Nephron progenitor cell (in vitro differentiated cells): ENCODE results near the gene TPR.

Experiments used
- DNase-seq: peaks from one replicate; pipeline ENCODE4 v3.0.0; 2021
- H3K27ac Mint-ChIP-seq: 2 replicates; pipeline ENCODE4 v1.8.0; 2021; ENCODE audit warnings: mild to moderate bottlenecking, moderate library complexity, mixed read lengths
- H3K27me3 Mint-ChIP-seq: 2 replicates; pipeline ENCODE4 v1.8.0; 2021; ENCODE audit warnings: mild to moderate bottlenecking, low read depth, mixed read lengths; ENCODE audit not compliant: poor library complexity
- H3K36me3 Mint-ChIP-seq: 2 replicates; pipeline ENCODE4 v1.8.0; 2021; ENCODE audit warnings: low read depth, mixed read lengths
- H3K4me1 Mint-ChIP-seq: 2 replicates; pipeline ENCODE4 v1.8.0; 2021; ENCODE audit warnings: mixed read lengths
- H3K4me3 Mint-ChIP-seq: 2 replicates; pipeline ENCODE4 v1.8.0; 2021; ENCODE audit warnings: mild to moderate bottlenecking, moderate library complexity, mixed read lengths
- H3K9me3 Mint-ChIP-seq: 2 replicates; pipeline ENCODE4 v1.8.0; 2021; ENCODE audit warnings: mild to moderate bottlenecking, moderate library complexity, mixed read lengths
- TF ChIP-seq, protein P1 (sequence below): fragments of 200-600 bp; sonication (generic); IDR thresholded peaks from 2 replicates; pipeline ENCODE4 v1.5.0; 2021; ENCODE audit warnings: antibody characterized with exemption

The TPR gene

GRCh38 chr1:186299570-186299969 is 75.5 kb downstream of the TPR start:
- H3K4me3 Mint-ChIP-seq, result no peak overlapping the region
- H3K27ac Mint-ChIP-seq, result no peak overlapping the region
- H3K4me1 Mint-ChIP-seq, result no peaks in the 10 kb centered on the region
- H3K27me3 Mint-ChIP-seq, result no peaks in the 10 kb centered on the region
- no peak for DNase-seq
- H3K9me3 Mint-ChIP-seq, result no peaks in the 10 kb centered on the region
- TF ChIP-seq, protein P1, sequence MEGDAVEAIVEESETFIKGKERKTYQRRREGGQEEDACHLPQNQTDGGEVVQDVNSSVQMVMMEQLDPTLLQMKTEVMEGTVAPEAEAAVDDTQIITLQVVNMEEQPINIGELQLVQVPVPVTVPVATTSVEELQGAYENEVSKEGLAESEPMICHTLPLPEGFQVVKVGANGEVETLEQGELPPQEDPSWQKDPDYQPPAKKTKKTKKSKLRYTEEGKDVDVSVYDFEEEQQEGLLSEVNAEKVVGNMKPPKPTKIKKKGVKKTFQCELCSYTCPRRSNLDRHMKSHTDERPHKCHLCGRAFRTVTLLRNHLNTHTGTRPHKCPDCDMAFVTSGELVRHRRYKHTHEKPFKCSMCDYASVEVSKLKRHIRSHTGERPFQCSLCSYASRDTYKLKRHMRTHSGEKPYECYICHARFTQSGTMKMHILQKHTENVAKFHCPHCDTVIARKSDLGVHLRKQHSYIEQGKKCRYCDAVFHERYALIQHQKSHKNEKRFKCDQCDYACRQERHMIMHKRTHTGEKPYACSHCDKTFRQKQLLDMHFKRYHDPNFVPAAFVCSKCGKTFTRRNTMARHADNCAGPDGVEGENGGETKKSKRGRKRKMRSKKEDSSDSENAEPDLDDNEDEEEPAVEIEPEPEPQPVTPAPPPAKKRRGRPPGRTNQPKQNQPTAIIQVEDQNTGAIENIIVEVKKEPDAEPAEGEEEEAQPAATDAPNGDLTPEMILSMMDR, result no peak
- H3K36me3 Mint-ChIP-seq, result no peaks in the 10 kb centered on the region

DNA sequence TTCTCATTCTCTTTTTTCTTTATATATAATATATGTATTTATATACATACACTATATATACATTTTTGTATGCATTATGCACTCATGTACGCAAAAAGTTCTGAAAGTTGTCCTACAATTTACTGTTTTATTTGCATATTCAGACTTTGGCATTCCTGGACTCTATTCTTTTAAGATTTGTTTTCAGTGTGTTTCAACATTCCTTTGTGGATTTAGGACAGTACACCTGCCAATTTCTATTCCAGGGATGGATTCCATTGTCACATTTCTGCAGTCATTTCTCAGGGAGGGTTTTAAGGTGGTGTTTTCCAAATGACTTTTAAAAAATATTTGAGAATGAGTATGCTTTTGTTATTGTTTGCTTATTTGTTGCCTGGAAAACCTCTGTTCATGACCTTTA is 76.2 kb downstream of the TPR start:
- TF ChIP-seq, protein P1, result no peak
- Mint-ChIP-seq H3K4me1 (no peaks in the 10 kb centered on the region), H3K9me3 (no peaks in the 10 kb centered on the region), H3K4me3 (no peak overlapping the region), H3K27ac (no peak overlapping the region), H3K27me3 (no peaks in the 10 kb centered on the region), H3K36me3 (no peaks in the 10 kb centered on the region)
- no peak for DNase-seq

GRCh38 chr1:186297439-186298045 is 77.5 kb downstream of the TPR start:
- Mint-ChIP-seq H3K27me3 (no peaks in the 10 kb centered on the region), H3K4me1 (no peaks in the 10 kb centered on the region), H3K27ac (no peak overlapping the region), H3K9me3 (no peaks in the 10 kb centered on the region), H3K4me3 (no peak overlapping the region), H3K36me3 (no peaks in the 10 kb centered on the region)
- no peak for DNase-seq
- TF ChIP-seq, protein P1, result no peak

DNA sequence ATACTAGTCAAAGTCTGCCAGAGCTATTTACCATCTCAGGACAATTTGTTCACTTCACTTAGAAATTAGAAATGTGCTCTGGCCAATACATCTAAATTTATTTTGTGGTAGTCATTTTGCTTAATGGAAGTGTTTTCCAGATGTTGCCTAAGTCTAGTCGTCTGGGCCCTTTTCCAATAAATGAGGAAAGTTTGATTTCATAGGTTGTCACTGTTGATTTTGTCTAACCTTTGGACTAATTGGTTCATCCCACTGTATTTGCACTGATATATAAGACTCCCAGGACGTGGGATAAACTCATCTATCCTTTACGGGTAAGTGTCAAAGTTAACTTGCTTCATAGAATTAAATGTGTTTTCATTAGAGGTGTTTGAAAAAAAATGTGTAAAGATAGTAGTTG is 79.1 kb downstream of the TPR start, which contains the start of gene PRG4:
Gene PRG4, plus strand, starts transcription at position 300 of the 400 bp plus-strand sequence.
- no peak within 1 kb of the TSS for H3K27ac Mint-ChIP-seq
- TF ChIP-seq, protein P1, result no peak
- no peaks in the 10 kb centered on the region for H3K36me3 Mint-ChIP-seq
- no peaks in the 10 kb centered on the region for H3K9me3 Mint-ChIP-seq
- H3K4me3 Mint-ChIP-seq, result no peak within 1 kb of the TSS
- no peak for DNase-seq
- no peaks in the 10 kb centered on the region for H3K4me1 Mint-ChIP-seq
- no peaks in the 10 kb centered on the region for H3K27me3 Mint-ChIP-seq

- TF ChIP-seq, protein P1, result no peak
- no peak for DNase-seq
- H3K4me1 Mint-ChIP-seq, result no peaks in the 10 kb centered on the region
- no peak overlapping the region for H3K4me3 Mint-ChIP-seq
- H3K9me3 Mint-ChIP-seq, result no peaks in the 10 kb centered on the region
- no peak overlapping the region for H3K27ac Mint-ChIP-seq
- H3K27me3 Mint-ChIP-seq, result no peaks in the 10 kb centered on the region
- no peaks in the 10 kb centered on the region for H3K36me3 Mint-ChIP-seq
Observed at GRCh38 chr1:186292875-186293274, 82.2 kb downstream of the TPR start.

- Mint-ChIP-seq H3K27ac (no peak overlapping the region), H3K27me3 (no peaks in the 10 kb centered on the region), H3K36me3 (no peaks in the 10 kb centered on the region), H3K4me3 (no peak overlapping the region), H3K4me1 (no peaks in the 10 kb centered on the region), H3K9me3 (no peaks in the 10 kb centered on the region)
- TF ChIP-seq, protein P1, result no peak
- no peak for DNase-seq
Observed at GRCh38 chr1:186291271-186291670, 83.8 kb downstream of the TPR start.
